Activated naive CD8-positive, alpha-beta T cell treated with anti-CD3 and anti-CD28 coated beads, Interleukin-2, amount 50 U/mL, for 24 hours (primary cell): ENCODE measurements around the gene HNRNPLL.
"Not testable (repeated sequence)": the region's sequence is repeated elsewhere in the genome, so short reads cannot be mapped to it uniquely, and the experiment has no call there.

Source experiments
- ATAC-seq: fragments of 150-1000 bp; cut with Tn5 transposase; one replicate; pipeline ENCODE4 v1.10.0; 2021
- DNase-seq: peaks from one replicate; pipeline ENCODE4 v3.0.0; 2021
- H3K27ac Mint-ChIP-seq: one replicate; pipeline ENCODE4 v1.8.0; 2021; ENCODE audit warnings: mild to moderate bottlenecking, mixed read lengths
- H3K27me3 Mint-ChIP-seq: one replicate; pipeline ENCODE4 v1.8.0; 2021; ENCODE audit warnings: mixed read lengths
- H3K36me3 Mint-ChIP-seq: one replicate; pipeline ENCODE4 v1.8.0; 2021; ENCODE audit warnings: low read depth, mixed read lengths
- H3K4me1 Mint-ChIP-seq: one replicate; pipeline ENCODE4 v1.8.0; 2021; ENCODE audit warnings: mixed read lengths
- H3K4me3 Mint-ChIP-seq: one replicate; pipeline ENCODE4 v1.8.0; 2021; ENCODE audit warnings: mild to moderate bottlenecking, moderate library complexity, mixed read lengths
- H3K9me3 Mint-ChIP-seq: one replicate; pipeline ENCODE4 v1.8.0; 2021; ENCODE audit warnings: mixed read lengths

The HNRNPLL gene

GRCh38 chr2:38540580-38541286, 62.0 kb downstream of the HNRNPLL start:
- H3K27ac Mint-ChIP-seq: no peak overlapping the region
- ATAC-seq: no peak
- H3K4me3 Mint-ChIP-seq: no peak overlapping the region
- no peaks in the 10 kb centered on the region for H3K9me3 Mint-ChIP-seq
- no peaks in the 10 kb centered on the region for H3K36me3 Mint-ChIP-seq
- DNase-seq: no peak
- peaks cover 25% of the 10 kb centered on the region for H3K4me1 Mint-ChIP-seq
- H3K27me3 Mint-ChIP-seq: peaks cover 13% of the 10 kb centered on the region

GRCh38 chr2:38539086-38539485, 63.6 kb downstream of the HNRNPLL start:
- Mint-ChIP-seq H3K36me3 (no peaks in the 10 kb centered on the region), H3K9me3 (no peaks in the 10 kb centered on the region), H3K27ac (no peak overlapping the region), H3K4me1 (peaks cover 25% of the 10 kb centered on the region), H3K4me3 (no peak overlapping the region), H3K27me3 (peaks cover 13% of the 10 kb centered on the region)
- no peak for ATAC-seq
- DNase-seq: no peak

DNA sequence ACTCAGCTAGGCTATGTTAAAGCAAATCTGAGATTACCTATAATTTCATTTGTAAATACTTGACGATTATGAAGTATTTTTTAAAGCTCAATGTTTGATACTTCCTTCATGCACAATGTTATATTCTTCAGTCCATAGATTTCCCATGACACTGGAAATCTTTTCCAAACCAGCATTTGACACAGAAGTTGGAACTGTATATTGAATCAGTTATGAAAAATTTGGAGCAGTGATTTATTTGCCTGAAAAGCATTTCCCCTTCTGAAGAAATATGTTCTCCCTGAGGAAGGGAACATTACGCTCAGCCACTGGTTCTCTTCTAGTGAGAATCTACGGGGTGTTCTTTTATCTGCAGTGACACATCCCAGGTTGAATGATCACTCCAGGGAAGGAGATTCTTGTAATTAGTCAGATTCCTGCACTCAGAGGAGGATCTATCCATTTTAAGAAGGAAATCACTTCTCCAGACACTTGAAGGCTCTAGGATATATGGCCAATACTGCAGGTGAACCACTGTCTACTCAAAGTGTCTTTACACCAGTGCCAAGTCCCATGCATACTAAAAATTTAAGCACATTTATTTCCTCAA, 64.7 kb downstream of the HNRNPLL start:
- peaks cover 20% of the 10 kb centered on the region for H3K4me1 Mint-ChIP-seq
- no peak overlapping the region for H3K4me3 Mint-ChIP-seq
- ATAC-seq: no peak
- no peaks in the 10 kb centered on the region for H3K9me3 Mint-ChIP-seq
- no peaks in the 10 kb centered on the region for H3K36me3 Mint-ChIP-seq
- H3K27ac Mint-ChIP-seq: no peak overlapping the region
- H3K27me3 Mint-ChIP-seq: peaks cover 15% of the 10 kb centered on the region
- no peak for DNase-seq

DNA sequence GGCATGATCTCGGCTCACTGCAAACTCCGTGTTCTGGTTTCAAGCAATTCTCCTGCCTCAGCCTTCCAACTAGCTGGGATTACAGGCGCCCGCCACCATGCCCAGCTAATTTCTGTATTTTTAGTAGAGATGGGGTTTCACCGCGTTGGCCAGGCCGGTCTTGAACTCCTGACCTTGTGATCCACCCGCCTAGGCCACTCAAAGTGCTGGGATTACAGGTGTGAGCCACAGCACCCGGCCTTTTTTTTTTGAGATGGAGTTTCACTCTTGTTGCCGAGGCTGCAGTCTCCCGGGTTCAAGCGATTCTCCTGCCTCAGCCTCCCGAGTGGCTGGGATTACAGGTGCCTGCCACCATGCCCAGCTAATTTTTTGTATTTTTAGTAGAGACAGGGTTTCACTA, 65.4 kb downstream of the HNRNPLL start:
- H3K27me3 Mint-ChIP-seq: peaks cover 15% of the 10 kb centered on the region
- not testable (repeated sequence) for H3K4me3 Mint-ChIP-seq, H3K27ac Mint-ChIP-seq, DNase-seq, H3K36me3 Mint-ChIP-seq, H3K9me3 Mint-ChIP-seq, ATAC-seq
- peaks cover 15% of the 10 kb centered on the region for H3K4me1 Mint-ChIP-seq

GRCh38 chr2:38535744-38536506, 66.8 kb downstream of the HNRNPLL start:
- DNase-seq: peak; percentile 90
- peak overlapping the region; percentile 35 for H3K27ac Mint-ChIP-seq

DNA sequence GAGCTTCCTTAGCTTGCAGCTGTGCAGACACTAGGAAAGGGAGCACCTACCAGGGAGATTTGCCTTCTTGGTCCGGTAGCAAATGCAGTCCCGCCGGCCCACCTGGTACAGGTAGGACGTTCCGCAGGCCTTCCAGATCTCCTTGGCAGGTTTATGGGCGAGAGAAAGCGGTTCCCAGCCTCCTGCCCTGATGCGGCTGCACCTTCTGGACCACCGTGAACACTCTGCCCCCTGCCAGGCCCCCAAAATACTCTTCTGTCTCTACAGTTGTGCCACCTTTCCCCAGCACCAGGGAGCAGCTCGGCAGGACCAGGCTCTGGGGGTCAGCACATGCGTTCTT, 67.4 kb downstream of the HNRNPLL start:
- H3K36me3 Mint-ChIP-seq: no peaks in the 10 kb centered on the region
- ATAC-seq (no peak), DNase-seq (no peak)
- H3K4me1 Mint-ChIP-seq: peaks cover 4% of the 10 kb centered on the region
- no peak overlapping the region for H3K4me3 Mint-ChIP-seq
- peak overlapping the region; percentile 35 for H3K27ac Mint-ChIP-seq
- H3K27me3 Mint-ChIP-seq: peaks cover 17% of the 10 kb centered on the region
- H3K9me3 Mint-ChIP-seq: no peaks in the 10 kb centered on the region

More at GRCh38 chr2:38535744-38536506, 66.8 kb downstream of the HNRNPLL start:
- ATAC-seq: peak; percentile 97
- H3K4me1 Mint-ChIP-seq: peaks cover 4% of the 10 kb centered on the region
- peaks cover 15% of the 10 kb centered on the region for H3K27me3 Mint-ChIP-seq
- H3K36me3 Mint-ChIP-seq: no peaks in the 10 kb centered on the region
- no peak overlapping the region for H3K4me3 Mint-ChIP-seq
- no peaks in the 10 kb centered on the region for H3K9me3 Mint-ChIP-seq

GRCh38 chr2:38534746-38535403, 67.9 kb downstream of the HNRNPLL start:
- ATAC-seq (no peak), DNase-seq (no peak)
- H3K4me1 Mint-ChIP-seq: peaks cover 4% of the 10 kb centered on the region
- H3K27me3 Mint-ChIP-seq: peaks cover 18% of the 10 kb centered on the region
- H3K4me3 Mint-ChIP-seq: no peak overlapping the region
- H3K27ac Mint-ChIP-seq: no peak overlapping the region
- no peaks in the 10 kb centered on the region for H3K9me3 Mint-ChIP-seq
- H3K36me3 Mint-ChIP-seq: no peaks in the 10 kb centered on the region

DNA sequence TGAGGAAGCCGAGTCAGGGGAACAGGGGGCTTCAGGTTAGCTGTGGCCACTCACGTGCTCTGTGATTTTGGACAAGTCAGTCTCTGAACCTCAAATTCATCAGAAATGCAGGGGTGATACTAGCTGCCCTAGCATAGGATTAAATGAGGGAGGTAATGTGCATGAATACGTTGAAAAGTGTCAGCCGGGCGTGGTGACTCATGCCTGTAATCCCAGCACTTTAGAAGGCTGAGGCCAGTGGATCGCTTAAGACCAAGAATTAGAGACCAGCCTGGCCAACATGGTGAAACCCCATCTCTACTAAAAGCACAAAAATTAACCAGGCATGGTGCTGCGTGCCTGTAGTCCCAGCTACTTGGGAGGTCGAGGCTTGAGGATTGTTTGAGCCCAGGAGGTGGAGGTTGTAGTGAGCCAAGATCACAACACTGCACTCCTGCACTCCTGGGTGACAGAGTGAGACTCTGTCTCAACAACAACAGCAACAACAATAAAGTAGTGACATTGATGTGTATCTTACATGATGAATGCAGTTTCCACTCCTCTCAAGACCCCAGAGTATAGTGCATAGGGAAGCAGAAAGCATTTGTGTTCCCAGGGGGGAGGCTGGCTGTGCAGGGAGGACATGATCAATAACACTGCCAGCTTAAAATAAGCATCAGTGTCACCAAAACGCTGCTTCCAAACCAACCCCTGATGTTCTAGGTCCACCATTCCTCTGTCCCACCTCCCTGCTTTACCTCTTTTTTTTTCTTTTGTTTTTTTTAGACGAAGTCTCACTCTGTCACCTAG, 68.8 kb downstream of the HNRNPLL start:
- H3K27me3 Mint-ChIP-seq: peaks cover 18% of the 10 kb centered on the region
- H3K36me3 Mint-ChIP-seq: no peaks in the 10 kb centered on the region
- H3K9me3 Mint-ChIP-seq: no peaks in the 10 kb centered on the region
- no peak overlapping the region for H3K4me3 Mint-ChIP-seq
- ATAC-seq: no peak
- no peak overlapping the region for H3K27ac Mint-ChIP-seq
- DNase-seq: no peak
- peaks cover 4% of the 10 kb centered on the region for H3K4me1 Mint-ChIP-seq

DNA sequence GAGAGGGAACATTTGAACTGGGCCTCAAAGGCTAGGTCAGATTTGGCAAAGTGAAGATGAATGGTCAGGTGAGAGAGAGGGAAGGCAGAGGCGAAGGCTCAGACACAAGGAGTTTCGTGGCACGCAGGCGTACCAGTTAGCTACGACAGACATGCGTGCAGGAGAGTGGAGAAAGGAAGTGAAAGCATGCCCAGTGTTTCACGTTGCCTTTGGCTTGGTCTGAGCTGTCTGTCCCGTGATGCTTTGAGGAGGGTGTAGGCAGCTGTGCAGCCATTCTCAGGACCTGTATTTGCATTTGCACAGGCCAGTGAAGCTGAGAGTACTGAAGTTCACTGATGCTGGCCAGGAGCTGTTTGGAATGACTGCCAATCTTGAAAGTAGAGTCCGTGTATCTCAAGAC, 69.5 kb downstream of the HNRNPLL start:
- Mint-ChIP-seq H3K9me3 (no peaks in the 10 kb centered on the region), H3K4me3 (no peak overlapping the region), H3K36me3 (no peaks in the 10 kb centered on the region), H3K27me3 (peaks cover 20% of the 10 kb centered on the region), H3K4me1 (peaks cover 8% of the 10 kb centered on the region), H3K27ac (no peak overlapping the region)
- DNase-seq: no peak
- no peak for ATAC-seq

DNA sequence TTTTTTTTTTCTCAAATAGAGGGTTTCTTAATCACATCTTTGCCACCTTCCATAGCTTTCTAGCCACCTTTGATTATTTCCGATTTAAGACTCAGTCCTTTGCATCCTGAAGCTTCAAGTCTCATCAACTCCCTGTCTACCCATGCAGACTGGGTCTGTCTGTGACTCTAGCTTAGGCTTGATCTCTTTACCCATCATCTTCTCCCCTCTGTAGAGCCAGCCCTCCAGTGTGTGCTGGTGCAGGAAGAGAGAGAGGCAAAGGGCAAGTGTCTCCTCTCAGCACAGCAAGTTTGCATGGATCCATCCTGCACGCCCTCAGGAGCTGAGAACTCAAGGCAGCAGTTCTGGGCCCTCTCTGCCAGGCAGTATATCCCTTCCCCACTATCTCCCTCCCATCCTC, 70.4 kb downstream of the HNRNPLL start:
- H3K27ac Mint-ChIP-seq: no peak overlapping the region
- H3K27me3 Mint-ChIP-seq: peaks cover 18% of the 10 kb centered on the region
- no peaks in the 10 kb centered on the region for H3K9me3 Mint-ChIP-seq
- DNase-seq (no peak), ATAC-seq (no peak)
- peaks cover 10% of the 10 kb centered on the region for H3K4me1 Mint-ChIP-seq
- H3K4me3 Mint-ChIP-seq: no peak overlapping the region
- no peaks in the 10 kb centered on the region for H3K36me3 Mint-ChIP-seq

DNA sequence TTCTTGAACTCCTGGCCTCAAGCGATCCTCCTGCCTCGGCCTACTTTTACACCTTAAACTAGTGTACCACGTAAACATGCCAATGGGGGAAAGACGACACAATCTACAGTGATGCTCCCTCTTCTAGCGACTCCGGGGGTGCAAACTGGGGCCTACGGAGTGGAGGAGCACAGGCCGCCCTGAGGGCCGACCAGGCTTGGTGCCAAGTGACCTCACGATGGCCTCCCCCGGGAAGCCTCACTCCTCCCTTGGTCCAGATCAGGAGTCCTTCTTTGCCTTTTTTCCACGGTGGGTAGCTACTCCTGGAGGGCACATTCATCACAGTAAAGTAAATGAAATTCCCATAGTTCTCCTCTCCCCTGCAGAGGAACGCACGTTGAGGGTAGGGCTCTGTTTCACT, 73.5 kb downstream of the HNRNPLL start:
- H3K36me3 Mint-ChIP-seq: no peaks in the 10 kb centered on the region
- no peaks in the 10 kb centered on the region for H3K9me3 Mint-ChIP-seq
- H3K4me1 Mint-ChIP-seq: peaks cover 10% of the 10 kb centered on the region
- DNase-seq (no peak), ATAC-seq (no peak)
- H3K4me3 Mint-ChIP-seq: no peak overlapping the region
- H3K27ac Mint-ChIP-seq: no peak overlapping the region
- peaks cover 21% of the 10 kb centered on the region for H3K27me3 Mint-ChIP-seq

DNA sequence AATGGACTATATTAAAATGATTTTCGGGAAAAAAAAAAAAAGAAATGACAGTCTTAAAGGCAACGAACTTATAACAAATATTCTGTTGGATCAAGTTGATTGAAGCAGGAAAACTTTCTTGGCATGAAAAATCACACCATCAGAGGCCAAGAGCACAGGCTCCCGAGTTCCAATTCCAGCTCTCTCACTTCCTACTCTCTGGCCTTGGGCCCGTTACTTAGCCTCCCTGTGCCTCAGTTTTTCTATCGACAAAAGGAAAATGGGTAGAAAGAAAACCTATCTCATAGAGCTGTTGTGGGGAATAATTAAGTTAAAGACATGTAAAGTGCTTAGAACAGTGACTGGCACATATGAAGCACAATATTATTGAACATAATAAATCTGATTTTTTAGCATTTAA, 74.2 kb downstream of the HNRNPLL start:
- Mint-ChIP-seq H3K27ac (no peak overlapping the region), H3K27me3 (peaks cover 26% of the 10 kb centered on the region), H3K9me3 (no peaks in the 10 kb centered on the region), H3K36me3 (no peaks in the 10 kb centered on the region), H3K4me1 (peaks cover 10% of the 10 kb centered on the region), H3K4me3 (peak overlapping the region; percentile 62)
- no peak for DNase-seq
- ATAC-seq: no peak

DNA sequence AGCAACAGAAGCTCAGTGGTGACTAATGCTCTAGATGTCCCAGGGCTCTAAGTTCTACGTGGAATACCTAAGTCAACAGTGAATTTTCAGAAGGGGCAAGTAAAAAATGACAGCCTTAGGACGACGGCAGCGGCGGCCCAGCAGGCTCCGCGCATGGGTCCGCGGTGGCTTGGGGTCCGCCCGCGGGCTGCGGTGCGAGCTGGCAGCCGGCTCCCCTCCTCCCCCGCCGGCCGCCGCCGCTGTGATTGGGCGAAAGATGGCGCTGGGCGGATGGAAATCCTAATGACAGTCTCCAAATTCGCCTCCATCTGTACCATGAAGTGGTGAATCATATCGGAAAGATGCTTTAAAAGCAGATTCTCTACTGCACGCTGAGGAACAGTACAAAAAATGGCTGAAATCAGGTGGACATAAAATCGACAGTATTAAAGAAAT, 74.7 kb downstream of the HNRNPLL start:
- peaks cover 9% of the 10 kb centered on the region for H3K4me1 Mint-ChIP-seq

More for the DNA sequence above, 74.7 kb downstream of the HNRNPLL start:
- peak; percentile 73 for DNase-seq
- peak overlapping the region; percentile 62 for H3K4me3 Mint-ChIP-seq
- no peaks in the 10 kb centered on the region for H3K9me3 Mint-ChIP-seq
- ATAC-seq: peak; percentile 88
- no peaks in the 10 kb centered on the region for H3K36me3 Mint-ChIP-seq
- H3K27ac Mint-ChIP-seq: no peak overlapping the region
- H3K27me3 Mint-ChIP-seq: peaks cover 24% of the 10 kb centered on the region
